Measurements from ENCODE around the gene GZMB.
"Not testable (repeated sequence)": the region's sequence is repeated elsewhere in the genome, so short reads cannot be mapped to it uniquely, and the experiment has no call there.

GZMB gene

GRCh38 chr14:24634158-24634557 is at the start of gene GZMB:
TSS of gene GZMB (minus strand) at chr14:24634190. CDS start at chr14:24634160, 30 bp downstream.
- peak; percentile 15 for DNase-seq (ENCODE audit: low read depth, low spot score)

- no peak for DNase-seq (ENCODE audit: low read depth, low spot score)
Measured at GRCh38 chr14:24681056-24681455, 47.1 kb upstream of the GZMB start.

- no peak for DNase-seq (ENCODE audit: low read depth, low spot score)
Measured at GRCh38 chr14:24680516-24680915, 46.5 kb upstream of the GZMB start.

- DNase-seq (ENCODE audit: low read depth, low spot score): no peak
Measured at GRCh38 chr14:24679248-24679961, 45.4 kb upstream of the GZMB start.

- peak; percentile 77 for DNase-seq (ENCODE audit: low read depth, low spot score)
Measured at GRCh38 chr14:24678801-24679247, 44.8 kb upstream of the GZMB start.

GRCh38 chr14:24677956-24678355 is 44.0 kb upstream of the GZMB start:
- no peak for DNase-seq (ENCODE audit: low read depth, low spot score)

GRCh38 chr14:24674204-24674970 is 40.4 kb upstream of the GZMB start:
- DNase-seq (ENCODE audit: low read depth, low spot score): no peak

GRCh38 chr14:24673534-24674203 is 39.7 kb upstream of the GZMB start:
- peak; percentile 41 for DNase-seq (ENCODE audit: low read depth, low spot score)

- no peak for DNase-seq (ENCODE audit: low read depth, low spot score)
Measured at GRCh38 chr14:24673059-24673458, 39.1 kb upstream of the GZMB start.

GRCh38 chr14:24670594-24670993 is 36.6 kb upstream of the GZMB start:
- DNase-seq (ENCODE audit: low read depth, low spot score): no peak

GRCh38 chr14:24669651-24670050 is 35.7 kb upstream of the GZMB start:
- no peak for DNase-seq (ENCODE audit: low read depth, low spot score)

GRCh38 chr14:24665440-24665991 is 31.5 kb upstream of the GZMB start:
- no peak for DNase-seq (ENCODE audit: low read depth, low spot score)

GRCh38 chr14:24664366-24664765 is 30.4 kb upstream of the GZMB start:
- no peak for DNase-seq (ENCODE audit: low read depth, low spot score)

- no peak for DNase-seq (ENCODE audit: low read depth, low spot score)
Measured at GRCh38 chr14:24662753-24663152, 28.8 kb upstream of the GZMB start.

- no peak for DNase-seq (ENCODE audit: low read depth, low spot score)
Measured at GRCh38 chr14:24659916-24660570, 26.1 kb upstream of the GZMB start.

GRCh38 chr14:24648361-24648760 is 14.4 kb upstream of the GZMB start:
- DNase-seq (ENCODE audit: low read depth, low spot score): not testable (repeated sequence)

GRCh38 chr14:24639905-24640304 is 5.9 kb upstream of the GZMB start:
- no peak for DNase-seq (ENCODE audit: low read depth, low spot score)

- DNase-seq (ENCODE audit: low read depth, low spot score): no peak
Measured at GRCh38 chr14:24639270-24639669, 5.3 kb upstream of the GZMB start.

- no peak for DNase-seq (ENCODE audit: low read depth, low spot score)
Measured at GRCh38 chr14:24633353-24633752, 637 bp downstream of the GZMB start.

- DNase-seq (ENCODE audit: low read depth, low spot score): no peak
Measured at GRCh38 chr14:24632761-24633160, 1.2 kb downstream of the GZMB start.

GRCh38 chr14:24632336-24632735 is 1.7 kb downstream of the GZMB start:
- no peak for DNase-seq (ENCODE audit: low read depth, low spot score)
